H1 (cell line): ENCODE results near the gene YWHAQ. TPM values are rescaled to one million over a fixed set of nuclear protein-coding genes. Genes with fewer than 3 reads are reported as not detected.

Source experiments
- CTCF ChIA-PET: fragments of 300-600 bp; sonication (Branson Sonifier 250); formaldehyde crosslinking; loops from one replicate; lab custom pipeline; 2021; ENCODE audit not compliant: partially characterized antibody; lab: Charles Lee
- POLR2A ChIA-PET: fragments of 300-600 bp; sonication (Branson Sonifier 250); formaldehyde crosslinking; loops from one replicate; lab custom pipeline; 2021; ENCODE audit warnings: inconsistent platforms; ENCODE audit not compliant: partially characterized antibody; lab: Charles Lee
- DNase-seq, 2 experiments: peaks; one replicate each; pipeline versions ENCODE4 v3.0.0 to v3.0.0-alpha.2; 2010 to 2022; ENCODE audit warnings: low spot score in 2 of 2, low read depth in 1 of 2, mixed read lengths in 1 of 2
- FAIRE-seq: peaks from 2 replicates; lab custom pipeline; 2011; peaks lifted over from hg19 to GRCh38; lab: Jason Lieb, UNC
- H2AFZ ChIP-seq: 2 replicates; pipeline ENCODE4 v1.8.1; 2012; ENCODE audit warnings: low read length, inconsistent platforms
- H2AK5ac ChIP-seq: 2 replicates; pipeline ENCODE4 v1.6.1; 2013; ENCODE audit warnings: low read depth, low read length
- H2BK120ac ChIP-seq: replicated peaks from 2 replicates; pipeline ENCODE3; 2013; ENCODE audit warnings: low read depth, low read length, inconsistent platforms
- H2BK12ac ChIP-seq: 2 replicates; pipeline ENCODE4 v1.6.1; 2013; ENCODE audit warnings: low read depth, low read length
- H2BK15ac ChIP-seq: 2 replicates; pipeline ENCODE4 v1.6.1; 2013; ENCODE audit warnings: low read length
- H2BK20ac ChIP-seq: 2 replicates; pipeline ENCODE4 v1.6.1; 2013; ENCODE audit warnings: low read length
- H2BK5ac ChIP-seq: 2 replicates; pipeline ENCODE4 v1.6.1; 2013; ENCODE audit warnings: low read depth, low read length
- H3K14ac ChIP-seq: 2 replicates; pipeline ENCODE4 v1.6.1; 2013; ENCODE audit warnings: inconsistent platforms; ENCODE audit not compliant: insufficient read length
- H3K18ac ChIP-seq: 2 replicates; pipeline ENCODE4 v1.6.1; 2013; ENCODE audit warnings: low read length; ENCODE audit errors: extremely low read depth
- H3K23ac ChIP-seq: 2 replicates; pipeline ENCODE4 v1.6.1; 2013; ENCODE audit warnings: inconsistent platforms; ENCODE audit not compliant: insufficient read length
- H3K23me2 ChIP-seq: 2 replicates; pipeline ENCODE4 v1.6.1; 2013; ENCODE audit warnings: low read depth, low read length
- H3K27ac ChIP-seq: 2 replicates; pipeline ENCODE4 v1.6.1; 2011; ENCODE audit warnings: low read depth, low read length, inconsistent platforms
- H3K27me3 ChIP-seq, 4 experiments: replicated peaks in 1 of 4; 1 replicate in 1 of 4; 2 replicates in 3 of 4; pipeline versions ENCODE4 v1.6.1 to v1.8.1; 2011 to 2013; ENCODE audit warnings: low read length in 3 of 4, mild to moderate bottlenecking in 3 of 4, inconsistent platforms in 2 of 4, mixed read lengths in 2 of 4, moderate library complexity in 1 of 4; ENCODE audit not compliant: control insufficient read depth in 3 of 4, insufficient read depth in 3 of 4; ENCODE audit errors: extremely low read depth in 1 of 4
- H3K36me3 ChIP-seq, 4 experiments: 2 replicates each; pipeline versions ENCODE4 v1.6.1 to v1.8.1; 2011 to 2013; ENCODE audit warnings: mild to moderate bottlenecking in 4 of 4, low read length in 3 of 4, moderate library complexity in 2 of 4, control low read depth in 1 of 4, inconsistent platforms in 1 of 4; ENCODE audit not compliant: insufficient read depth in 4 of 4, control insufficient read depth in 2 of 4
- H3K4ac ChIP-seq: replicated peaks from 2 replicates; pipeline ENCODE3; 2013; ENCODE audit warnings: low read length, low read depth, mixed read lengths, inconsistent platforms; ENCODE audit not compliant: insufficient read length
- H3K4me1 ChIP-seq, 4 experiments: replicated peaks in 1 of 4; 1 replicate in 1 of 4; 2 replicates in 3 of 4; pipeline versions ENCODE4 v1.6.1 to v1.8.1; 2011 to 2013; ENCODE audit warnings: low read length in 3 of 4, inconsistent platforms in 2 of 4, mixed read lengths in 1 of 4; ENCODE audit not compliant: insufficient read depth in 4 of 4, control insufficient read depth in 3 of 4
- H3K4me2 ChIP-seq, 2 experiments: 2 replicates each; pipeline versions ENCODE4 v1.6.1 to v1.8.1; 2011 to 2013; ENCODE audit warnings: low read depth in 2 of 2, low read length in 2 of 2, control low read depth in 1 of 2, inconsistent platforms in 1 of 2, mild to moderate bottlenecking in 1 of 2; ENCODE audit not compliant: insufficient read depth in 1 of 2
- H3K4me3 ChIP-seq, 4 experiments: fragments of 200-600, 300-600 bp in 1 of 4; sonication (generic), shearing (Covaris generic), sonication (Bioruptor Twin) in 1 of 4; 2 replicates each; pipeline versions ENCODE4 v1.5.1 to v1.8.1; 2011 to 2016; ENCODE audit warnings: low read length in 4 of 4, low read depth in 3 of 4, control low read depth in 2 of 4, inconsistent platforms in 2 of 4, mild to moderate bottlenecking in 2 of 4, mixed read lengths in 1 of 4, moderate library complexity in 1 of 4; ENCODE audit not compliant: insufficient read depth in 2 of 4; ENCODE audit errors: extremely low read depth in 1 of 4
- H3K56ac ChIP-seq: replicated peaks from 2 replicates; pipeline ENCODE3; 2013; ENCODE audit warnings: low read depth, mild to moderate bottlenecking, mixed read lengths, low read length, inconsistent platforms; ENCODE audit not compliant: insufficient read length
- H3K79me1 ChIP-seq: 2 replicates; pipeline ENCODE4 v1.6.1; 2013; ENCODE audit warnings: low read depth, low read length, control low read depth
- H3K79me2 ChIP-seq, 2 experiments: 2 replicates each; pipeline versions ENCODE4 v1.6.1 to v1.8.1; 2012 to 2013; ENCODE audit warnings: low read length in 2 of 2, mild to moderate bottlenecking in 2 of 2, inconsistent platforms in 1 of 2; ENCODE audit not compliant: insufficient read depth in 2 of 2, control insufficient read depth in 1 of 2
- H3K9ac ChIP-seq, 4 experiments: replicated peaks in 1 of 4; 1 replicate in 1 of 4; 2 replicates in 3 of 4; pipeline versions ENCODE4 v1.6.1 to v1.8.1; 2011 to 2013; ENCODE audit warnings: low read depth in 3 of 4, low read length in 3 of 4, control low read depth in 2 of 4, mild to moderate bottlenecking in 2 of 4, moderate library complexity in 2 of 4, inconsistent platforms in 1 of 4; ENCODE audit errors: extremely low read depth in 1 of 4
- H3K9me3 ChIP-seq, 2 experiments: 2 replicates each; pipeline versions ENCODE4 v1.6.1 to v1.8.1; 2012 to 2013; ENCODE audit warnings: mild to moderate bottlenecking in 2 of 2, moderate library complexity in 2 of 2, control low read depth in 1 of 2, inconsistent platforms in 1 of 2, low read depth in 1 of 2, low read length in 1 of 2, mixed read lengths in 1 of 2; ENCODE audit not compliant: insufficient read depth in 2 of 2
- H4K20me1 ChIP-seq, 2 experiments: replicated peaks in 1 of 2; 2 replicates each; pipeline versions ENCODE3 to v1.8.1; 2011 to 2013; ENCODE audit warnings: inconsistent platforms in 2 of 2, low read length in 2 of 2, mild to moderate bottlenecking in 1 of 2; ENCODE audit not compliant: insufficient read depth in 2 of 2, control insufficient read depth in 1 of 2
- H4K5ac ChIP-seq: 2 replicates; pipeline ENCODE4 v1.6.1; 2013; ENCODE audit warnings: low read length, low read depth, mixed read lengths, inconsistent platforms; ENCODE audit not compliant: insufficient read length
- H4K8ac ChIP-seq: 2 replicates; pipeline ENCODE4 v1.8.0; 2013; ENCODE audit warnings: mild to moderate bottlenecking, moderate library complexity, low read length, inconsistent platforms; ENCODE audit not compliant: insufficient read depth; ENCODE audit errors: extremely low read depth
- H4K91ac ChIP-seq: replicated peaks from 2 replicates; pipeline ENCODE3; 2013; ENCODE audit warnings: low read length, mixed read lengths, inconsistent platforms; ENCODE audit not compliant: insufficient read length
- POLR2A ChIP-seq, 2 experiments: IDR thresholded peaks; 1 replicate in 1 of 2; 2 replicates in 1 of 2; pipeline ENCODE4 v1.6.1; 2011; ENCODE audit warnings: low read depth in 2 of 2, low read length in 2 of 2, mild to moderate bottlenecking in 2 of 2; ENCODE audit errors: control extremely low read depth in 1 of 2
- SRF ChIP-seq: IDR thresholded peaks from 2 replicates; pipeline ENCODE4 v1.6.1; 2011; ENCODE audit warnings: mild to moderate bottlenecking, low read depth, low read length, moderate library complexity
- WGBS, 2 experiments: shearing (Covaris generic) in 1 of 2; methylation state at CpG; one replicate each; pipeline versions ENCODE4 v1.1.6 to v1.1.7; 2013 to 2015; ENCODE audit warnings: low lambda C conversion rate in 2 of 2, mixed read lengths in 2 of 2, inconsistent platforms in 1 of 2, low coverage in 1 of 2, missing lambda C conversion rate in 1 of 2; ENCODE audit not compliant: insufficient replicate concordance in 2 of 2, insufficient coverage in 1 of 2, insufficient read length in 1 of 2; ENCODE audit errors: extremely low coverage in 1 of 2, missing lambda C conversion rate in 1 of 2; 5-methylcytosine and 5-hydroxymethylcytosine counted together
- polyA plus RNA-seq, 7 experiments: library from polyadenylated mRNA; depleted of rRNA in 3 of 7; stranded (reverse) in 5 of 7; unstranded in 2 of 7; fragments of >200 nt in 5 of 7; fragments of 200-250 nt in 2 of 7; gene quantifications; 1 replicate in 5 of 7; 2 replicates in 1 of 7; 4 replicates in 1 of 7; pipeline versions ENCODE4 v1.2.1 to v1.2.3, GENCODE V29; 2011 to 2013; ENCODE audit warnings: missing spikeins in 2 of 7, mixed read lengths in 2 of 7
- total RNA-seq: library from RNA; stranded (reverse); fragmentation: NEBNext Ultra II Directional; extraction: Animal tissue kit (Norgen Biotek cat#: 25700); gene quantifications from 2 replicates; pipeline ENCODE4 v1.2.1, GENCODE V29; 2021

The YWHAQ gene
- total and polyA plus RNA-seq, 2 of the 8 experiments (the other 6 are each of a cell fraction or from before 2014, with no cell fraction given): 244 to 480 TPM

DNA sequence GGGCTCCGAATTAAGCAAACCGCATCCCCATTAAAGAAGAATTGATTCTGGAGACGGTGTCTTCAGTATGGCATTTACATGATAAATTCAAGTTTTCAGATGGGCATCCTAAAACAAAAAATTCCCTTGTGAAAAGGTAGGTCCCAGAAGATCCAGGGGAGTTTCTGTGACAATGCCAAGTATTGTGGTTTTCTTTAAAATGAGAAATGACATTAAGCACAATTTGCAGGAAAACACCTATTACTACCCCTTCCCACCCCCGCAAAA, 689 bp upstream of the YWHAQ start:
- peak in 1 of 2 experiments; percentile 35; a peak in 1 of 3 replicates for TF ChIP-seq POLR2A (IDR thresholded peaks at IDR 0.05; ENCODE audit: control extremely low read depth in 1 of 2, low read depth in 2 of 2, low read length in 2 of 2)
- TF ChIP-seq SRF: no peak
- TF ChIP-seq, all 59 proteins: peak for 1
- ChIA-PET CTCF (interaction anchor here (0.7 to 3.2 kb wide), 3 partner anchors 24 to 138 kb away, joined by 3 to 13 read pairs (median 4); no protein-coding TSS in a partner anchor), POLR2A (interaction anchor here (0.6 to 5.4 kb wide), 26 partner anchors 8 to 413 kb away, joined by 3 to 71 read pairs (median 4); partner anchors contain the start of genes ADAM17, CPSF3, IAH1 and ITGB1BP1)
- H2AFZ ChIP-seq: peak overlapping the region; percentile 23; the same call in 1 of the 2 replicates
- H3K27ac ChIP-seq: no peak overlapping the region
- H3K27me3 ChIP-seq: peaks cover 0 to 15% (median 8%) of the 10 kb centered on the region in 4 experiments; a peak in 3 of 7 replicates
- no peak overlapping the region for H4K91ac ChIP-seq
- no peak overlapping the region for H3K18ac ChIP-seq
- no peak overlapping the region for H3K4ac ChIP-seq
- FAIRE-seq (no peak), DNase-seq (no peak)
- H4K20me1 ChIP-seq: peaks cover 6 to 12% of the 10 kb centered on the region in 2 experiments
- H3K79me2 ChIP-seq: peaks cover 31 to 37% of the 10 kb centered on the region in 2 experiments
- no peak overlapping the region for H2BK12ac ChIP-seq
- H2BK20ac ChIP-seq: no peak overlapping the region
- no peak overlapping the region for H2AK5ac ChIP-seq
- WGBS, 2 experiments: 0% methylated on average over 4 of the region's 4 CpGs; no CpG with 5 or more reads in 1 of the 2 experiments
- H3K9me3 ChIP-seq: no peaks in the 10 kb centered on the region
- H3K4me1 ChIP-seq: peaks cover 0 to 13% (median 3%) of the 10 kb centered on the region in 4 experiments; a peak in 4 of 7 replicates
- no peaks in the 10 kb centered on the region for H3K79me1 ChIP-seq
- peaks cover 13% of the 10 kb centered on the region for H3K23me2 ChIP-seq
- peak overlapping the region; percentile 58 to 94 for H3K4me2 ChIP-seq
- no peak overlapping the region for H3K56ac ChIP-seq
- H2BK15ac ChIP-seq: no peak overlapping the region
- H4K5ac ChIP-seq: no peak overlapping the region
- H4K8ac ChIP-seq: no peak overlapping the region
- no peak overlapping the region for H2BK120ac ChIP-seq
- peak overlapping the region in 3 of 4 experiments; percentile 5 to 53 (median 52); a peak in 4 of 7 replicates for H3K9ac ChIP-seq
- H3K14ac ChIP-seq: no peak overlapping the region
- peak overlapping the region; percentile 35 to 95 (median 54) for H3K4me3 ChIP-seq
- H3K36me3 ChIP-seq: peaks cover 0 to 22% (median 9%) of the 10 kb centered on the region in 4 experiments; a peak in 6 of 8 replicates
- no peak overlapping the region for H2BK5ac ChIP-seq
- H3K23ac ChIP-seq: no peak overlapping the region
